ENCODE data around the gene SSTR5. TPM values are rescaled to one million over a fixed set of nuclear protein-coding genes. Genes with fewer than 3 reads are reported as not detected.

SSTR5 gene
- polyA plus RNA-seq, 1 experiment = not detected

- Histone ChIP-seq H3K4me3 (ENCODE audit: low read depth, low read length) (no peak overlapping the region), H3K9me3 (ENCODE audit: control insufficient read depth, insufficient read depth, low read length) (no peaks in the 10 kb centered on the region; the same call in 1 of the 2 replicates), H3K27me3 (ENCODE audit: control insufficient read depth, insufficient read depth, low read length) (peaks cover 34% of the 10 kb centered on the region), H3K27ac (ENCODE audit: low read depth, low read length) (no peak overlapping the region)
- TF ChIP-seq CTCF (IDR thresholded peaks at IDR 0.05; ENCODE audit: low read depth, low read length) = no peak
- POLR2A ChIA-PET = no interaction called here
- CTCF ChIA-PET = interaction anchor here (2.7 kb wide), 1 partner anchor 85 kb away, joined by 13 read pairs; no protein-coding TSS in a partner anchor
- DNase-seq (ENCODE audit: low read depth, low spot score) = no peak
Observed at GRCh38 chr16:1108299-1109252, 36.0 kb downstream of the SSTR5 start.

DNA sequence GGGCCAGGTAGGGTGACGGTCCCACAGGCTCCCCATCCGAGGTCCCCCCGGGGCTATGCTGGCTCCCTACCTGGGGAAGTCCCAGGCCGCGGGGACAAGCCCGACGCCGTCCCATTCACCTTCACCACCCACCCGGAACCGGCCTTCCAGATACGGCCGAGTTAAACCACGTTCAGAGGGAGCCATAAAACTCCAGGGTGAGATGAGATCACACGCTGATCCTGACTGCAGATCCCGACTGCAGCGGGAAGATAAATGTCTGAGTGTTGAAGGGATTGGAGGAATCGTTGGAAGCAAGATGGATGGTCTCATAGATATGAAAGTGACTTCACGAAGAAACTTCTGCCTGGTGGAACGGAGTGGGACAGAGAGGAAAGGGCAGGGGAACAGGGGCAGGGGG is 37.1 kb downstream of the SSTR5 start:
- CTCF ChIA-PET = no interaction called here
- POLR2A ChIA-PET = no interaction called here
- H3K27me3 ChIP-seq (ENCODE audit: control insufficient read depth, insufficient read depth, low read length) = peaks cover 34% of the 10 kb centered on the region

DNA sequence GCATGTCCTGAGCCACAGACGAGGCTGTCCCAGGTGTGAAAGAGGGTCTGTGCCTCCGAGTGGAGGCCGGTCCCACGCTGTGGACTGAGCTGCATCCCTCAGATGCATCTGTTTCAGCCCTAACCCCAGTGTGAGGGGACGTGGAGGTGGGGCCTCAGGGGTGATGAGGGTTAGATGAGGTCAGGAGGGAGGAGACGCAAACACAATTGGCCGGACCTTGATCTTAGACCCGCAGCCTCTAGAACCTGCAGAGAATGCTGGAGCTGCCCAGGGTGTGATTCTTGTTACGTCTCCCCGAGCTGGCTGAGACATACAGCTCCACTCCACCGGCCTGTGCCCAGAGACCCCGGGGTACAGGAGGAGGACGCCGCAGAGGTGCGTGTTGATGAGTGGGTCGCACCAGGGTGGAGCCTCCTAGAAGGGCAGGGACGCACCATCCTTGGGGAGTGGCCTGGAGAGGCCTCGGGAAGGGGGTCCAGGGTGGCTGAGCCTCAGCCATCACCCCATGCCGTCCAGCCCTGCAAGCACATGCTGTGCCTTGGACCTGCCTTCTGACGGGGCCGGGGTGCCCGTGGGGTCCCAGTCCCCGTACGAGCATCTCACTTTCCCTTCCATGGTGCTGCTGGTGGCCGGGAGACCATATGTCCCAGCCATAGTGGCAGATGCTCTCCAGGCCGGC is 40.1 kb downstream of the SSTR5 start:
- CTCF ChIA-PET = no interaction called here
- Histone ChIP-seq H3K9me3 (ENCODE audit: control insufficient read depth, insufficient read depth, low read length) (no peaks in the 10 kb centered on the region; the same call in 1 of the 2 replicates), H3K27ac (ENCODE audit: low read depth, low read length) (no peak overlapping the region), H3K27me3 (ENCODE audit: control insufficient read depth, insufficient read depth, low read length) (peaks cover 34% of the 10 kb centered on the region), H3K4me3 (ENCODE audit: low read depth, low read length) (no peak overlapping the region)
- no peak for TF ChIP-seq CTCF (IDR thresholded peaks at IDR 0.05; ENCODE audit: low read depth, low read length)
- no peak for DNase-seq (ENCODE audit: low read depth, low spot score)
- POLR2A ChIA-PET = no interaction called here

More for the DNA sequence above, 37.1 kb downstream of the SSTR5 start:
- TF ChIP-seq CTCF (IDR thresholded peaks at IDR 0.05; ENCODE audit: low read depth, low read length) = no peak
- DNase-seq (ENCODE audit: low read depth, low spot score) = no peak
- Histone ChIP-seq H3K4me3 (ENCODE audit: low read depth, low read length) (no peak overlapping the region), H3K27ac (ENCODE audit: low read depth, low read length) (no peak overlapping the region), H3K9me3 (ENCODE audit: control insufficient read depth, insufficient read depth, low read length) (no peaks in the 10 kb centered on the region; the same call in 1 of the 2 replicates)

GRCh38 chr16:1113489-1113888 is 40.9 kb downstream of the SSTR5 start:
- no peak overlapping the region for H3K4me3 ChIP-seq (ENCODE audit: low read depth, low read length)
- no peaks in the 10 kb centered on the region; the same call in 1 of the 2 replicates for H3K9me3 ChIP-seq (ENCODE audit: control insufficient read depth, insufficient read depth, low read length)
- TF ChIP-seq CTCF (IDR thresholded peaks at IDR 0.05; ENCODE audit: low read depth, low read length) = no peak
- DNase-seq (ENCODE audit: low read depth, low spot score) = no peak
- CTCF ChIA-PET = no interaction called here
- POLR2A ChIA-PET = no interaction called here
- no peak overlapping the region for H3K27ac ChIP-seq (ENCODE audit: low read depth, low read length)
- peaks cover 27% of the 10 kb centered on the region for H3K27me3 ChIP-seq (ENCODE audit: control insufficient read depth, insufficient read depth, low read length)

Data from AG04450 (cell line).